Right renal pelvis (tissue), 4 donors: Measurements from ENCODE around the gene C19orf53. TPM values are rescaled to one million over a fixed set of nuclear protein-coding genes. Genes with fewer than 3 reads are reported as not detected.
"Not testable (repeated sequence)": the region's sequence is repeated elsewhere in the genome, so short reads cannot be mapped to it uniquely, and the experiment has no call there.

Experiments used
- DNase-seq, 4 donors: peaks; one replicate each; pipeline ENCODE4 v3.0.0-alpha.2; 2013; ENCODE audit warnings: low read depth in 4 of 4, low spot score in 3 of 4, missing footprints in 1 of 4
- polyA plus RNA-seq, 4 donors: library from polyadenylated mRNA; unstranded; fragments of 120-200 nt; gene quantifications; one replicate each; pipeline ENCODE4 v1.2.1, GENCODE V29; 2013; ENCODE audit not compliant: insufficient read length in 4 of 4

Gene C19orf53
- polyA plus RNA-seq, 4 donors: 115 to 132 (median 124) TPM

DNA sequence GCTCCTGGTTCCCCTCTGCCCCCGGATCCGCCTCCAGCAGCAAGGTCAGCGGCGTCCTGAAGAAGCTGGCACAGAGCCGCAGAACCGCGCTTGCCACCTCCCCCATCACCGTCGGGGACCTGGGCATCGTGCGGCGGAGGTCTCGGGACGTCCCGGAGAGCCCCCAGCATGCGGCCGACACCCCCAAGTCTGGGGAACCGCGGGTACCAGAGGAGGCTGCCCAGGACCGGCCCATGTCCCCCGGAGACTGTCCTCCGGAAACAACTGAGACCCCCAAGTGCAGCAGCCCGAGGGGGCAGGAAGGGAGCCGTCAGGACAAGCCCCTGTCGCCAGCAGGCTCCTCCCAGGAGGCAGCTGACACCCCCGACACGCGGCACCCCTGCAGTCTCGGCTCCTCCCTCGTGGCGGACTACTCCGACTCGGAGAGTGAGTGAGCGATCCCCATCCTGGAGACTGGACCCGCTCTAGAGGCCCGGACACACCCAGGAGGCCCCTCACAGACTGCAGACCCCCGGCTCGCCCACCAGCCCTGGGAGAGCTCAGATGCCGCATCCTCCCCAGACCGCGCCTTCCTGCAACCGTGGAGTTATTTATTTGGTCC is 11.5 kb upstream of the C19orf53 start:
- DNase-seq: no peak

DNA sequence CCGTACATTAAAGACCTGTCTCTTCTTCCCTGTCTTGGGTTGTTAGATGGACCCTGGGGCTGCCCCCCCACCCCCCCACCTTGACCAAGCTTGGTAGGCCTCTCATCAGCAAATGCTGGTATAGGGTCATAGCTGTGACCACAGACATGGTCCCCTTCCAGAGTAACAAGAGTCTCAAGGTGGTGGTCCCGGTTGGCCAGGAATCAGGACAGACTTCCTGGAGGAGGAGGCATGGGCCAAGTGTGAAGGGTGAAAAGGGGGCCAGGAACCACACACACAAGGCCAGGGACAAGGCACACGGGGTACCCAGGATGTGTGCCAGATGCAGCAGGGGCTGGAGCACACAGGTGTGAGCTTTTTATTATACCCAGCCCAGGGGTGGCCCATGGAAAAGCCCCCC is 11.0 kb upstream of the C19orf53 start:
- no peak for DNase-seq

DNA sequence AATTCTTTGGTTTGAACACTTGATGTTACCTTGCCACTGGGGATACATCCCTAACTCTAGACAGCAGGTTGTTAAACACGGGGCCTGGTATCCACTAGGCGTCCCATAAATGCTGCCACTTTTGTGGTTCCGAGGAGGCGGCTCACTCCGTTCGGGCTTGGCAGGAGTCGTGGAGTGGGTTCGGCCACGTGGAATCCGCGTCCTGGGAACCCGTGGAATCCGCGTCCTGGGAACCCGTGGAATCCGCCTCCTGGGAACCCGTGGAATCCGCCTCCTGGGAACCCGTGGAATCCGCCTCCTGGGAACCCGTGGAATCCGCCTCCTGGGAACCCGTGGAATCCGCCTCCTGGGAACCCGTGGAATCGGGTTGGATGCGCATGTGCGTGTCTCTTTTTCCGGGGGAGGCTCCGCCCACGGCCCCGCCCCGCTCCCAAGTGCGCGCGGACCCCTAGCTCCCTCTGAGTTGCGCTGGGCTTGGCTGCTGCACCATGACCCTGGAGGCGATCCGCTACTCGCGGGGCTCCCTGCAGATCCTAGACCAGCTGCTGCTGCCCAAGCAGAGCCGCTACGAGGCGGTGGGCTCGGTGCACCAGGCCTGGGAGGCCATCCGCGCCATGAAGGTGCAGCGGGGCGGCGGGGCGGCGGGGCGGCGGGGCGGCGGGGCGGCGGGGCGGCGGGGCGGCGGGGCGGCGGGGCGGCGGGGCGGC is 10.0 kb upstream of the C19orf53 start, which contains the start of gene MRI1:
TSS of gene MRI1 (plus strand) at position 422 of the 707 bp plus-strand sequence. CDS start at position 489, 67 bp downstream.
- no peak for DNase-seq

DNA sequence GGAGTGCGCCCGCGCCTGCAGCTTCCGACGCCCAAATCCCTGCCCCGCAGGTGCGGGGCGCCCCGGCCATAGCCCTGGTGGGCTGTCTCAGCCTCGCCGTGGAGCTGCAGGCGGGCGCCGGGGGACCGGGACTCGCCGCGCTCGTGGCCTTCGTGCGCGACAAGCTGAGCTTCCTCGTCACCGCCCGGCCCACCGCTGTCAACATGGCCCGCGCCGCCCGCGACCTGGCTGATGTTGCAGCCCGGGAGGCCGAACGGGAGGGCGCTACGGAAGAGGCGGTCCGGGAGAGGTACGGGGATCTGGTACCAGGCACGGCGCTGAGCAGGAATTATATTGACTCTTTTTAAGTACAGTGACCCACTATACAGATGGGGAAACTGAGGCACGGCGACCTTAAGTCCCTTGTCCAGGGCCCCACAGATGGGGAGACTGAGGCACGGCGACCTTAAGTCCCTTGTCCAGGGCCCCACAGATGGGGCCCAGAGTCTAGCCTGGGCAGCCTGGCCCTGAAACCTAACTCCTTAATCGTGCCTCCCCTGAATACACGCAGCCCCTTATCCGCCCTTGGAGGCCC is 9.3 kb upstream of the C19orf53 start:
- DNase-seq: no peak

DNA sequence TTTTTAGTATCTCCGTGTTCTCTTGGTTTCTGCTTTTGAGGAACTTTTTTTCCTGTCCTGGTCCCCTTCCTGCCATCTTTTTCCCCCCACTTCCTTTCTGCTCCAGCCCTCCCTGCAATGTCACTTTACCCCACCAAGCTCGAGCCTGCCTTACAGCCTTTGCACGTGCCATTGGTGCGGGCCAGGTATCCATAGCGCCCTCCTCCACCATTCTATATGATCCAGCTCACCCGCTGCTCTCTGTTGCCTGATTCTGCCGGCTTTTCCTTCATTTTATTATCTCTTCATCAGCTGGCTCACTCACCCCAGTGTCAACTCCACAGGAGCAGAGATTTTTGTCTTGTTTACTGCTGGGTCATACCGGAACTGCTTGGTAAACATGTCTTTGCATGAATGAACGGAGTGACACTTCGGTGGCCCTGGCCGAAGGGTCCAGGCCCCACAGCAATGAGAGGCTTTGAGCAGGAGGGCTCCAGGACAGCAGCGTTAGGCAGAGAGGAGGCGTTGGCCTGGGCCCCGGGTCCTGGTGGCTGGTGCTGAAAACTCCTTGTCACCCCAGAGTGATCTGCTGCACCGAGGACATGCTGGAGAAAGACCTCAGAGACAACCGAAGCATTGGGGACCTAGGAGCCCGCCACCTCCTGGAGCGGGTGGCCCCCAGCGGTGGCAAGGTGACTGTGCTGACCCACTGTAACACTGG is 8.7 kb upstream of the C19orf53 start:
- no peak for DNase-seq

DNA sequence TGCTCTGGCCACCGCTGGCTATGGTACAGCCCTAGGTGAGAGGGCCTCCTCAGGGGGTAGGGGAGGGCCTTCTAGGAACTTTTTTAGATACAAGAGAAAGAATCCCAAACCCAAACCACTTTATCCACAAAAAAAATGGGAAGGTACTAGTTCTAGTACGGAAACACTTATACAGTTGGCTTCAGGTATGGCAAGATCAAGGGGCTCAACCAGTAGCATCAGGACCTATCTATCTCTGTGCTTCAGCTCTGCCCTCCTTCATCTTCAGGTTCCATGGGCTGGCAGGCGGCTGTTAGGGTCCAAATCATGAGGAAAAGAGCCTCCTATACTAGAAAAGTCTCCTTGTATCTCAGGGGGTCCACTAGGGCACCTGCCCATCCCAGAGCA is 8.2 kb upstream of the C19orf53 start:
- DNase-seq: no peak

DNA sequence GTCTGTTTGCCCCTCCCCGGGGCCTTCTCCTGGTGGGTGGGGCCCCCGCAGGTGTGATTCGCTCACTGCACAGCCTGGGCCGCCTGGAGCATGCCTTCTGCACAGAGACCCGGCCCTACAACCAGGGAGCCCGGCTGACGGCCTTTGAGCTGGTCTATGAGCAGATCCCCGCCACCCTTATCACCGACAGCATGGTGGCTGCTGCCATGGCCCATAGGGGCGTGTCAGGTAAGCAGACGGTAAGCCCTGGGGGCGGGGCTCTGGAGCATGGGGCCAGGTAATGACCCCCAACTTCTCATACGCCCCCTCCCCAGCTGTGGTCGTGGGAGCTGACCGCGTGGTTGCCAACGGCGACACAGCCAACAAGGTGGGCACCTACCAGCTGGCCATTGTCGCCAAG is 5.7 kb upstream of the C19orf53 start:
- no peak for DNase-seq

DNA sequence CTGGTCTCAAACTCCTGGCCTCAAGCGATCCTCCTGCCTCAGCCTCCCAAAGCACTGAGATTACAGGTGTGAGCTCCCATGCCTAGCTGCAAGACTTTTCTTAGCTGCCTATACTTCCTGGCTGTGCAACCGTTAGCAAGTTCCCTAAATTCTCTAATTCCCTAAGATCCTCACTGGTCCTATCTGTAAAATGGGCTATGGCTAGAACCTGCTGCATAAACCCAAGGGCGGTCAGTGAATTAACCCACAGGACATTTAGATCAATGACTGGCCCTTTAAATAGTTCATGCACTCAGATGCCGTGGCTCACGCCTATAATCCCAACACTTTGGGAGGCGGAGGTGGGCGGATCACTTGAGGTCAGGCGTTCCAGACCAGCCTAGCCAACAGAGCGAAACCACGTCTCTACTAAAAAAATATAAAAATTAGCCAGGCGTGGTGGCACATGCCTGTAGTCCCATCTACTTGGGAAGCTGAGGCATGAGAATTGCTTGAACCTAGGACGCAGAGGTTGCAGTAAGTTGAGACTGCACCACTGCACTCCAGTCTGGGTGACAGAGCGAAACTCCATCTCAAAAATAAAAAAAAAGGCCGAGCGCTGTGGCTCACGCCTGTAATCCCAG is 4.1 kb upstream of the C19orf53 start:
- no peak for DNase-seq

DNA sequence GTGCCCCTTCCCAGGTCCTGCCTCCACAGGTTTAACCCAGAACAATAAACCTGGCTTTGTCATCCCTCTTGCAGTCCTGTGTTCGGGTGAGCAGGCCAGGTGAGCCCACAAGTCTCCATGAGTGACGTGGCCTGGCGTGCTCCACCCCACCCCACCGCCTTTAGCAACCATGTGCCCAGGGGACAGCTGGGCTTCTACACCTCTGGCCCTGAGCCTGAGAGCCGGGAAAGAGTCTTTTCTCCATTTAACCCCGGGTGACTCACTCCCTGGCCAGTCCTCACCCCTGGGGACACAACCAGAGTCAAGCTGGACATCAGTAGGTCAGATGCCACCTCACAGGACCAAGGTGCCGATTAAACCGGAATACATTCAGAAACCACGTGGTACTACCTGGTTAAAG is 4.1 kb downstream of the C19orf53 start:
- DNase-seq: no peak

DNA sequence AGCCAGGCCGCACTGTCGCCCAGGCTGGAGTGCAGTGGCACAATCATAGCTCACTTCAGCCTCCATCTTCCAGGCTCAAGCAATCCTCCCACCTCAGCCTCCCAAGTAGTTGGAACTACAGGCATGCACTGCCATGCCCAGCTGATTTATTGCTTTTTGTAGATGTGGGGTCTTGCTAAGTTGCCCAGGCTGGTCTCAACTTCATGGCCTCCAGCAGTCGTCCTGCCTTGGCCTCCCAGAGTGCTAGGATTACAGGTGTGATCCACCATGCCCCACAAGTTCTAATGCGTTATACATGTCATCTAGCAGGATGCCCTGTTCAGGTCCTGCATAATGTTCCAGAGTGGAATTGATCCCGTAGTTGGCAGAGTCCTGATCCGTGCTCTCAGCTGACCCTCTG is 4.6 kb downstream of the C19orf53 start:
- DNase-seq: no peak

DNA sequence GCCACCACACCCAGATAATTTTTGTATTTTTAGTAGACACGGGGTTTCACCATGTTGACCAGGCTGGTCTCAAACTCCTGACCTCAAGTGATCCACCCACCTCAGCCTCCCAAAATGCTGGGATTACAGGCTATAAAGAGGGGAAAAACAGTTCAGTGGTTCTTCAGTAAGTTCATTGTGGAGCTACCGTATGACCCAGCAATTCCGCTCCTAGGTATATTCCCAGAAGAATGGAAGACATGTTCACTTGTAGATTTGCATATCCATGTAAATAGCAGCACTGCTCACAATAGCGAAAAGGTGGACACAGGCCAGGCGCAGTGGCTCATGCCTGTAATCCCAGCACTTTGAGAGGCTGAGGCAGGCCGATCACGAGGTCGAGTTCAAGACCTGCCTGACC is 5.5 kb downstream of the C19orf53 start:
- DNase-seq: not testable (repeated sequence)

DNA sequence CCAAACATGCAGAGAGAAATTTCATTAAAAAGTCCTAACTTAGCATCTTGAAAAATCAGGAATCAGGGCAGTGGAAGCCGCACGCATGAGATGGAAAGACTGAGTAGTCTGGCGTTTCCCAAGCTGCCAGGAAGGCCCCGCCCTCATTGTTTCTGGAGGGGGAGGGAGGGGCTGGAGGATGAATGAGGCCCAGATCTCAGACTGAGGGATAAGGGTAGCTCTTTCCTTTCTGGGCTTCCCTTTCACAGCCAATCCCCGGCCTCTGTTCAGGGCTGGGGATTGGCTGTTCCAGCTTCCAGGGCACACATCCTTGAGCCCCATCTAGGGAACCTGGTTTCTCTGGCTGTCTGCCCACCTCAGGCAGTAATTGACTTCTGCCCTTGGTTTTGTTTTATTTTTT is 7.3 kb downstream of the C19orf53 start:
- no peak for DNase-seq

DNA sequence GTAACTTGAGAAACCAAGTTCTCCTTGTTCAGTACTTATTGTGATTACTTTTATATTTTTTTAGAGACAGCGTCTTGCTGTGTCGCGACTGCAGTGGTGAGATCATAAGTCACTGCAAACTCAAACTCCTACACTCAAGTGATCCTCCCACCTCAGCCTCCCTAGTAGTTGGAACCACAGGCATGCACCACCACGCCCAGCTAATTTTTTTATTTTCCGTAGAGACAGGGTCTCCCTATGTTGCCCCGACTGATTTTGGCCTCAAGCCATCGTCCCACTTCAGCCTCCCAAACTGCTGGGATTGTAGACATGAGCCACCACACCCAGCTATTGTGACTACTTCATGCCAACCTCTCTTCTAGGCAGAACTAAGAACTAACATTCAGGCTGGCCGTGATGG is 8.3 kb downstream of the C19orf53 start:
- DNase-seq: no peak

DNA sequence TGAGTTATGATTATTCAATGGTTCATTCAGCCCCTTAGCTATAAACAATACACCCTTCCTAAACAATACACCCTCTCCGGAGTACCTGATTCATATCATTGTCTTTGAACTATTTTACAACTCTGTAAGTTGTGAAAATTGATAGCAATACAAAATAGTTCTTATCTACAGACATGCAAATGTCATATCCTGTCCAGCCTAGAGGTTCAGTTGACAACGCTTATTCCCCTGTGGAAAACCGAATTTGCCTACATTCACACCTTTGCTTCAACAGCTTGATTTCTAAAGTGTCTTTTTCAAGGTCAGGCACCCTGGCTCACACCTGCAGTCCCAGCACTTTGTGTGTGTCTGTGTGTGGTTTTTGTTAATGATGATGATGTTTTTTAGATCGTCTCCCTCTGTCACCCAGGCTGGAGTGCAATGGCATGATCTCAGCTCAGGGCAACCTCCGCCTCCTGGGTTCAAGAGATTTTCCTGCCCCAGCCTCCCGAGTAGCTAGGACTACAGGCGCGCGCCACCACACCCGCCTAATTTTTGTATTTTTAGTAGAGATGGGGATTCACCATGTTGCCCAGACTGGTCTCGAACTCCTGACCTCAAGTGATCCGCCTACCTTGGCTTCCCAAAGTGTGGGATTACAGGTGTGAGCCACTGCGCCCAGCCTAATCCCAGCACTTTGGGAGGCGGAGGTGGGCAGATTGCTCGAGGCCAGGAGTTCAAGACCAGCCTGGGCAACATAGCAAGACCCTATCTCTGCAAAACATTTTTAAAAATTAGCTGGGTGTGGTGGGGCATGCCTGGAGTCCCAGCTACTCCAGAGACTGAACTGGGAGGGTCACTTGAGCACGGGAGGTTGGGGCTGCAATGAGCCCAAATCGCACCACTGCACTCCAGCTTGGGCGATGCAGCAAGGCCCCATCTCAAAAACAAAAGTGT is 9.6 kb downstream of the C19orf53 start:
- no peak for DNase-seq

DNA sequence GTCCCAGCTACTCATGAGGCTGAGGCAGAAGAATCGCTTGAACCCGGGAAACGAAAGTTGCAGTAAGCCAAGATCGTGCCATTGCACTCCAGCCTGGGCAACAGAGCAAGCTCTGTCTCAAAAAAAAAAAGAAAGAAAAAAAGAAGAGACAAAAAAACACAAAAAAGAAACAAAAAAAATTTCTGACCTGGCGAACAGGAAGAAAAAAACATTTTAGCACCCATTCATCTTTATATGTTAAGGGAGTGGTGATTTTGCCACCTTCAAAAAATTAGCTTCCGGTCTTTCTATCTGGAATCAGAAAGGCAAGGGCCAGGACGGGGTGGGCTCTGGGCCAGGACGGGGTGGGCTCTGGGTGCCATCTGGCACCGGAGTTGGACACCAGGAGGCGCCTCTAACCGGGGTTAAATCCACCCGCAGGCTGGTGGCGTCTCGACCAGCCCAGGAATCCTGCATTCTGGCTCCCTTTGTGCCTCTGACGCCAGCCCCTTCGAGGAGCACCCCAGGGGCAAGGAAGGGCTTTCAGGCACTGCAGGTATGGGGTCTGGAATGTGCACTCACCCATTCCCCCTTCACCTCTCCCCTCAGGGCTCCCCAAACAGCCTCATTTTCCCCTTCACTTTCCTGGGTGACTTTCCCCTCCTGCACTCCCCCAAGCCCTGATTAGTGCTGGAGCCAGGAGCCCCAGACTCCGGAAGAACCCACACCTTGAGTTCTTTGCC is 10.6 kb downstream of the C19orf53 start:
- DNase-seq: no peak

DNA sequence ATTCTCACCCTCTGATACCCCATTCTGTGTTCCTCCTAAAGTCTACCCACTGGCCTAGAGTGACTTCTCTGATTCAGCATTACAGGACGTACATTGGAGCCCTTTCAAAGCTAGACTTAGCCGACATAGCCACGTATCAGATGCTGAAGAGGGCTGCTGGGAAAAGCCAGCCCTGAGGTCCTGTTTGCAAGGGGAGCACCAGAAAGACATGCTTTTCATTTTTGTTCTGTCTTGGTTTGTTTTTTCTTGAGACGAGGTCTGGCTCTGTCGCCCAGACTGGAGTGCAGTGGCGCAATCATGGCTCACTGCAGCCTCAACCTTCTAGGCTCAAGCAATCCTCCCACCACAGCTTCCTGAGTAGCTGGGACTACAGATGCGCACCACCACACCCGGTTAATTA is 14.7 kb downstream of the C19orf53 start:
- no peak for DNase-seq

DNA sequence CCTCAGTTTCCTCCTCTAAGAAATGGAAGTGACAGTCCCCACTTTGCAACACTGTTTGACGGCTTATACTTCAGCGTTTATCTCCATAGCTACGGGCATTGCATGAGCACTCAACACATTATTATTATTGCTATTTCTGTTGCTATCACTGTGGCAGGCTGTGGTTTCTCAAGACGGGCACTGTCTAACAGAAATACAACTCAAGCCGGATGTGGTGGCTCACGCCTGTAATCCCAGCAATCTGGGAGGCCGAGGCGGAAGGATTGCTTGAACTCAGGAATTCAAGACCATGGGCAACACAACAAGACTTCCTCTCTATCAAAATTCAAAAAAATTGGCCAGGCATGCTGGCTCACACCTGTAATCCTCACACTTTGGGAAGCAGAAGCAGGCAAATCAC is 16.1 kb downstream of the C19orf53 start:
- DNase-seq: no peak

DNA sequence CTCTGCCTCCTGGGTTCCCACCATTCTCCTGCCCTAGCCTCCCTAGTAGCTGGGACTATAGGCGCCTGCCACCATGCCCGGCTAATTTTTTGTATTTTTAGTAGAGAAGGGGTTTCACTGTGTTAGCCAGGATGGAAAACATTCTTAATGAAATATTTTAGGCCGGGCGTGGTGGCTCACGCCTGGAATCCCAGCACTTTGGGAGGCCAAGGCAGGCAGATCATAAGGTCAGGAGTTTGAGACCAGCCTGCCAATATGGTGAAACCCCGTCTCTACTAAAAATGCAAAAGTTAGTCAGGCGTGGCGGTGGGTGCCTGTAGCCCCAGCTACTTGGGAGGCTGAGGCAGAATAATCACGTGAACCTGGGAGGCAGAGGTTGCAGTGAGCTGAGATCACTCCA is 19.1 kb downstream of the C19orf53 start:
- not testable (repeated sequence) for DNase-seq

DNA sequence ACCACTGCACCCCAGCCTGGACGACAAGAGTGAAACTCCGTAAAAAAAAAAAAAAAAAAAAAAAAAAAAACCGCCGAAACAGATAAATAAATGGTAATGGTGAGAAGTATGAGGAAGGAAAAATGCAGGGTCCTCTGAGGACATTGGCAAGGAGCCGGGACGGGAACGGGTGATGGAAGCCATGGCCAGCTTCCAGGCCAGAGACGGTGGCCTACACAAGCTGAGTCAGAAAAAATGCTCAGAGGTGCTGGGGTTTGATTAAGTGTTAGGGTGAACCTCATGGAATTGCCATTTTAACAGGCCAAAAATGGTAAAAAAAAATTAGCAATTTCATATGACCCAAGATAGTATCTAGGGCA is 20.1 kb downstream of the C19orf53 start:
- no peak for DNase-seq
